GM18951 (cell line): ENCODE results near the gene ZNF2.
"Not testable (repeated sequence)": the region's sequence is repeated elsewhere in the genome, so short reads cannot be mapped to it uniquely, and the experiment has no call there.

Experiments
- POLR2A ChIP-seq: IDR thresholded peaks from 4 replicates; pipeline ENCODE4 v1.6.1; 2011; ENCODE audit warnings: mild to moderate bottlenecking; ENCODE audit not compliant: insufficient read length, insufficient read depth; ENCODE audit errors: extremely low read depth
- in situ Hi-C: fragments of 300-500 bp; cut with MboI; formaldehyde crosslinking; loops from one replicate; pipeline ENCODE4 v1.12.0; 2022; ENCODE audit warnings: low sequenced_read_pairs, mixed read lengths, inconsistent platforms; ENCODE audit not compliant: unreplicated experiment

ZNF2 gene

GRCh38 chr2:95171902-95172301 is 6.3 kb downstream of the ZNF2 start:
- in situ Hi-C loops: no loop called here
- TF ChIP-seq POLR2A: no peak

- in situ Hi-C loops: no loop called here
- TF ChIP-seq POLR2A: no peak
These were observed 8.5 kb downstream of the ZNF2 start for GRCh38 chr2:95174031-95174542.

DNA sequence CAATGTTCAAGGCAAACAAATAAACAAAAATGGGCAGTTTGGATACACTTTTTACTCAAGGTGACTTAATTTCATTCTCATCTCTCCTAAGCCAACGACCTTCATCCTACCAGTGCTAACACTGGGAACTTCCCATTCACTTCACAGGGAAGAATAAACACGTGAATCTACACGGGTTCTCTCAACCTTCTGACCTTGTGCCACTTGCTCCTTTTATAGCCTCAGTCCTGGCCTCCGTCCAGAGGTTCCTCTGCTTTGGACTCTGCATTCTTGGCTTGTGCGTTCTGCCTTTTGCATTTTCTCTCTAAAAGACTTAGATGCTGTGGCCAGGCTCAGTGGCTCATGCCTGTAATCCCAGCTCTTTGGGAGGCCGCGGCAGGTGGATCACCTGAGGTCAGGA is 13.8 kb downstream of the ZNF2 start:
- in situ Hi-C loops: no loop called here
- TF ChIP-seq POLR2A: no peak

- TF ChIP-seq POLR2A: no peak
- in situ Hi-C loops: no loop called here
These were observed 16.2 kb downstream of the ZNF2 start for GRCh38 chr2:95181774-95182173.

- in situ Hi-C loops: no loop called here
- no peak for TF ChIP-seq POLR2A
These were observed 19.6 kb downstream of the ZNF2 start for GRCh38 chr2:95185197-95185596.

DNA sequence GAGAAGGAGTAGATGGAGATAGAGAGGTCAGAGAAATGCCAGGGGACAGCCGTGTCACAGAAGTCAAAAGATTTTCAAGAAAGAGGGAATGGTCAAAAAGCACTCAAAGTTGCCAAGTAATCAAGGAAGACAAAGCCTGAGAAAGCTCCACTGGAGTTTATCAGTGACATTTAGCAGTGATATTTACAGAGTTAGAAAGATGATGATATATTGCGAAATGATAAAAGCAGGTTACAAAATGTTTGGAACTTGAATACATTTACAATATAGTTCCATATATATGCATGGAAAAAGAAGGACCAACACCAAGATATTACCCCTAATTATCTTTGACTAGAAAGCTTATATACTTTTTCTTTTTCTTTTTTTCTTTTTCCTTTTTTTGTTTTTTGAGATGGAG is 20.4 kb downstream of the ZNF2 start:
- in situ Hi-C loops: no loop called here
- no peak for TF ChIP-seq POLR2A

DNA sequence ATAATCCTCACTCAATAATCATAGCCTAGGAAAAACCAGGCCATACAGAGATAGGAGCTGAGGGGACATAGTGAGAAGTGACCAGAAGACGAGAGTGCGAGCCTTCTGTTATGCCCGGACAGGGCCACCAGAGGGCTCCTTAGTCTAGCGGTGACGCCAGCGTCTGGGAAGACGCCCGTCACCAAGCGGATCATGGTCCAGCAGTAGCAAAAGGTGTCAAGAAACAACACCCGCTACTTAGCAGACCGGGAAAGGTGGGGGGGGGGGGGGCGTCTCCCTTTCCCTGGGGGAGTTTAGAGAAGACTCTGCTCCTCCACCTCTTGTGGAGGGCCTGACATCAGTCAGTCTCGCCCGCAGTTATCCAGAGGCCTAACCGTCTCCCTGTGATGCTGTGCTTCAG is 27.3 kb downstream of the ZNF2 start:
- in situ Hi-C loops: not testable (repeated sequence)

DNA sequence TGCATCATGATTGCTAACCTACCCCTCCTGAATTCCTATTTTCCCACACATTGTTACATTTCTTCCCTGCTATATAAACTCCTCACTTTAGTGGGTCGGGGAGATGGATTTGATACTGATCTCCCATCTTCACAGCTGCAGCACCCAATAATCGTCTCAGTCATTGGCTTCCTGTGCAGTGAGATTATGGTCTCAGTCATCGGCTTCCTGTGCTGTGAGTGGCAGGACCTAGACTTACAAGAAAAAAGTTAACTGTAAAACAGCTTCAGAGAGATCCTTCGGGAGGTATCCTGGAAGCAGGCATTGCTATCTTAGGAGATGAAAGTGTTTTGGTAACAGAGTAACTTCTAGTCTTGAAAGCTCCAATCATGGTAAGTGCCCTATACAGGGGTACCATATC is 38.3 kb downstream of the ZNF2 start:
- no peak for TF ChIP-seq POLR2A
- in situ Hi-C loops: no loop called here

GRCh38 chr2:95204396-95204795 is 38.8 kb downstream of the ZNF2 start:
- no peak for TF ChIP-seq POLR2A
- in situ Hi-C loops: no loop called here

- TF ChIP-seq POLR2A: no peak
- in situ Hi-C loops: no loop called here
These were observed 40.5 kb downstream of the ZNF2 start for GRCh38 chr2:95206096-95206495.

DNA sequence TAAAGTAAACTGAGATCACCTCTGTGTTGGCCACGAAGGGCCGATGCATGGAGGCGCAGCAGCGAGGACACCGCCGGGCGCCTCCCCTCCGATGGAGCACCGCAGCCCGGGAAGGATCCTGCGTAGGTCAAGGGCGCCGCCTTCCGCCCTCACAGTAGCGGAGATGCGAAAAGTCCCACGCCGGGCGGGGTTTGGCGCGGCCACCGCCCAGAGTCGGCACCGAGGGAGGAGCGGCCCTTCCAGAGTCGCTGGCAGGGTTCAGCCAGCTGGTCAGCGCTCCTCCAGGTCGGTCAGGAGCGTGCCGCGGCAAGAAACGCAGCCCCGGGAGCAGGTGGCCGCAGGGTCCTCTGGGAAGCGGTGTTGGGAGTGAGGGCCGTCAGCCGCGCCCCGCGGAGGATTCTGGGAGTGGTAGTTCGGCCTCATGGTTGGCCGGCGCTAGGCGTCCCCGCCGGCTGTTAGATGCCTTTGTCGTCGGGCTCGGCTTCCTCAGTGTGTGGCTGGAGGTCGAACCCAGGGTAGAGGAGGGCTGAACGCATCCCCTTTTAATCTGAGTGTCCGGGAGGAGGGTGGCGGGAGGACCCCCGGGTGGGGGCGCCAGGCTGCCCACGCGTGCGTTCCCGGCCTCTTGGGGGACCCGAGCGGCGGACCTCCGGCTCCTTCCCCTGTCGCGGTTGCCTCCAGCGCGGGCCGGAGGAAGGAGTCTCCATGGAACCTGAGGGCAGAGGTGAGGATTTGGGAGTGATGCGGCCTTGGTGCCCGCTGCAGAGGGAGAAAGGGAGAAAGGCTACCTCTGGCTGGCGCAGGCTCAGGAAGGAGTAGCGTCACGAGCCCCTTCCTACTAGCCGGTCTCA is 41.7 kb downstream of the ZNF2 start, which contains the start of gene ZNF892:
TSS of gene ZNF892 (plus strand) at position 411 of the 851 bp plus-strand sequence. CDS start at position 706, 295 bp downstream.
- in situ Hi-C loops: no loop called here
- TF ChIP-seq POLR2A: peak; percentile 77

DNA sequence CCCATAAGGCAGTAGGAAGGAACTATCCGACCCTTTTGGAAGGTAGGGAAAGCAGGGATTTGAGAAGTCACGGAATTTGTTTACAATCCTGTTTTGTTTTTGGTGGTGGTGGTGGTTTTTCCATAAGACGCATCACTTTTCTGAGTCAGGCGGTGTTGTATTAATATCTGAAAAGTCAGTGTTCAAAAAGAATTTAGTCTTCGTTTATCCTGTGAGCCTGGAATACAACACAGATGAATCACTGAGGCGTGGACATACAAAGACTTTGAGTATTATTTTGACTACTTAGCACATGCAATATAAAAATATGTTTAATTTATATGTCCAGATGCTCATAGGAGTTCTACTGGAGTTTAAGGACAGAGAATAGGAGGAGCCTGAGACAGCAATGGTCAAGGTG is 42.5 kb downstream of the ZNF2 start:
- no peak for TF ChIP-seq POLR2A

GRCh38 chr2:95215018-95215612 is 49.5 kb downstream of the ZNF2 start:
- TF ChIP-seq POLR2A: no peak
- in situ Hi-C loops: no loop called here

More for the DNA sequence above, 42.5 kb downstream of the ZNF2 start:
- in situ Hi-C loops: no loop called here

DNA sequence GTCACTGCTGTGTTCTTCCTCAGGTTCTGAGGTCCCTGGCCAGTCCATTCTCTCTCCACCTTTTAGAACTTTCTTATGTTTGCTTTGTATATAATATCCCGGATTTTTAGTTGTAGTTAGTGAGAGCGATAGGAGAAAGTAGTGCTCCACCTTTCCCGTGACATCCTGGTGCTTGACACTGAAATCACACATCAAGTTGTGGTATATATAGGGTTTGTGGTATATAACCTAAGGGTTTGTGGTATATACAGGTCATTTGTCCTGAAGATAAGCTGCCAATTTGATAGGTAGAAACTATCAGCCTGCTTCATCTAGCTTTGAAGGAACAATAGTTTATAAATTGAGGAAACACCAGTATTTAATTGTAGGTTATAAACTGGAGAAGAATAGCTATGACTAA is 54.8 kb downstream of the ZNF2 start:
- in situ Hi-C loops: no loop called here
- no peak for TF ChIP-seq POLR2A
